ENCODE data around the gene SERF2. TPM values are rescaled to one million over a fixed set of nuclear protein-coding genes. Genes with fewer than 3 reads are reported as not detected.
"Not testable (repeated sequence)": the region's sequence is repeated elsewhere in the genome, so short reads cannot be mapped to it uniquely, and the experiment has no call there.

SERF2 gene
- total RNA-seq, 3 donors from 2014 or later, result 653 to 916 (median 695) TPM

DNA sequence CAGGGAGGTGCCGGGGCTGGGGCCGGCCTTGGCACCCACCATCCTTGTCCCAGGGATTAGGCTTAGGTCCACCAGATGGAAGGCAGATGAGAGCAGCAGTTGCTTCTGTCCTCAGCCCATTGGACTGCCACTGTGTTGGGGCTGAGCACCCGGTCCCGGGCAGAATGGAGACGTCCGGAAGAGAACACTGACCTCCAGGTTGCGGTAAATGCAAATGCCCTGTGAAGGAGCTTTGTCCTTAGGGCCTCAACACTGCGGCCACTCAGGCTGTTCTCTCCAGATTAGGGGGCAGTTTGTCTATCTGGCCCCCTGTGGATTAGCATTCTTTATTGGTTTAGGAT, 7.8 kb downstream of the SERF2 start, which contains the start of gene SERINC4:
TSS of gene SERINC4 (minus strand) at position 276 of the 341 bp plus-strand sequence. CDS start at position 42, 234 bp downstream.
- peak within 1 kb of the TSS; percentile 93 to 96 for H3K27ac ChIP-seq
- H3K4me1 ChIP-seq, result peaks cover 5 to 10% of the 10 kb centered on the region in 2 donors
- H3K27me3 ChIP-seq, result no peaks in the 10 kb centered on the region
- H3K9me3 ChIP-seq, result no peaks in the 10 kb centered on the region
- TF ChIP-seq, protein P1, sequence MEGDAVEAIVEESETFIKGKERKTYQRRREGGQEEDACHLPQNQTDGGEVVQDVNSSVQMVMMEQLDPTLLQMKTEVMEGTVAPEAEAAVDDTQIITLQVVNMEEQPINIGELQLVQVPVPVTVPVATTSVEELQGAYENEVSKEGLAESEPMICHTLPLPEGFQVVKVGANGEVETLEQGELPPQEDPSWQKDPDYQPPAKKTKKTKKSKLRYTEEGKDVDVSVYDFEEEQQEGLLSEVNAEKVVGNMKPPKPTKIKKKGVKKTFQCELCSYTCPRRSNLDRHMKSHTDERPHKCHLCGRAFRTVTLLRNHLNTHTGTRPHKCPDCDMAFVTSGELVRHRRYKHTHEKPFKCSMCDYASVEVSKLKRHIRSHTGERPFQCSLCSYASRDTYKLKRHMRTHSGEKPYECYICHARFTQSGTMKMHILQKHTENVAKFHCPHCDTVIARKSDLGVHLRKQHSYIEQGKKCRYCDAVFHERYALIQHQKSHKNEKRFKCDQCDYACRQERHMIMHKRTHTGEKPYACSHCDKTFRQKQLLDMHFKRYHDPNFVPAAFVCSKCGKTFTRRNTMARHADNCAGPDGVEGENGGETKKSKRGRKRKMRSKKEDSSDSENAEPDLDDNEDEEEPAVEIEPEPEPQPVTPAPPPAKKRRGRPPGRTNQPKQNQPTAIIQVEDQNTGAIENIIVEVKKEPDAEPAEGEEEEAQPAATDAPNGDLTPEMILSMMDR (IDR thresholded peaks at IDR 0.05), result no peak
- TF ChIP-seq POLR2A (IDR thresholded peaks at IDR 0.05) (no peak), POLR2AphosphoS5 (IDR thresholded peaks at IDR 0.05) (no peak)
- DNase-seq (ENCODE audit: low spot score in 2 of 2), result no peak
- peaks cover 3% of the 10 kb centered on the region for H3K36me3 ChIP-seq
- H3K4me3 ChIP-seq, result peak within 1 kb of the TSS; percentile 74 to 95 (median 91)
- intact Hi-C loops (cut with DNase I; ENCODE audit: low total_unique reads), result no loop called here

DNA sequence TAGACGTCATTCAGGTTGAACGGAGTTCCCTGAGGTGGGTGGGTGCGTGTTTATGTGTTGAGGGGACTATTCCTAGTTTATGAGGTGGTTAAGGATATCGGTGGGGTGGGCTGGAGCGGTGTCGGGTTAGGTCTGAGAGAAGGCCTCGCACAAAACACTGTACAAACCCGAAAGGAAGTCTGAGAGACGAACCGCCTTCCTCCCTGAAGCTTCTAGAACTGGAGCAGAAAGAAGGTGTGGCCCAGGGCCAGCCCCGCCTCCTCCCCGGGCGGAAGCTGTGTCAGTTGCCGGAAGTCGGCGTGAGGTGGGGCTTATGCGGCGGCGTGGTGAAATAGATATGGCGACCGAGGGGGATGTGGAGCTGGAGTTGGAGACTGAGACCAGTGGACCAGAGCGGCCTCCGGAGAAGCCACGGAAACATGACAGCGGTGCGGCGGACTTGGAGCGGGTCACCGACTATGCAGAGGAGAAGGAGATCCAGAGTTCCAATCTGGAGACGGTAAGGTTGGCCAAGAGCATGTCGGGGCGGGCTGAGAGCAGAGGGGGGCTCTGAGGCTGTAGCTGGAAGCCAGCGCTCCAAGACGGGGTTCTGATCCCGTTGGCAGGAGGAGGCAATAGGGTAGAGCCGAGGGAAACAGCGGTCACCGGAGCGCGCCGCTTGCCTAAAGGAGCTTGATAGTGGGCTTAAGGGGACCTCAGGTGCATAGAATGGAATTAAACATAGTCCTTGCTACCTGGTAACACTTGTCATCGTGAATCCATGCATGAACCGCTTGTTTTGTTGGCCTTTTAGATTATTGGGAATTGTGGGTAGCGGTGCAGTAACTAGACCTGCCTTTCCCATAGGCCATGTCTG, 8.4 kb downstream of the SERF2 start, which contains the start of gene HYPK:
TSS of gene HYPK (plus strand) at position 314 of the 856 bp plus-strand sequence. CDS start at position 338, 24 bp downstream.
- DNase-seq (ENCODE audit: low spot score in 2 of 2), result peak; percentile 92 to 93
- H3K27me3 ChIP-seq, result no peaks in the 10 kb centered on the region
- H3K9me3 ChIP-seq, result no peaks in the 10 kb centered on the region
- H3K36me3 ChIP-seq, result peaks cover 4% of the 10 kb centered on the region
- intact Hi-C loops (cut with DNase I; ENCODE audit: low total_unique reads), result no loop called here
- H3K4me3 ChIP-seq, result peak within 1 kb of the TSS; percentile 74 to 95 (median 91)
- peak within 1 kb of the TSS; percentile 93 to 96 for H3K27ac ChIP-seq
- TF ChIP-seq POLR2AphosphoS5 (IDR thresholded peaks at IDR 0.05) (peak; percentile 73 to 89 (median 85)), POLR2A (IDR thresholded peaks at IDR 0.05) (peak; percentile 47)
- TF ChIP-seq, protein P1 (IDR thresholded peaks at IDR 0.05), result no peak
- peaks cover 5 to 10% of the 10 kb centered on the region in 2 donors for H3K4me1 ChIP-seq

DNA sequence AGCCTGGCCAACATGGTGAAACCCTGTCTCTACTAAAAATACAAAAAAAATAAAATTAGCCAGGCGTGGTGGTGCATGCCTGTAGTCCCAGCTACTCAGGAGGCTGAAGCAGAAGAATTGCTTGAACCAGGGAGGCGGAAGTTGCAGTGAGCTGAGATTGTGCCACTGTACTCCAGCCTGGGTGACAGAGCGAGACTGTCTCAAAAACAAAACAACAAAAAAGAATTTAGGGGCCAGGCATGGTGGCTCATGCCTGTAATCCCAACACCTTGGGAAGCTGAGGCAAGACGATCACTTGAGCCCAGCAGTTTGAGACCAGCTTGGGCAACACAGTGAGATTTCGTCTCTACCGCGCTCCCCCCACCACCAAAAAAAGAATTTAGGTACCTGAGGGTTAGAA, 10.6 kb downstream of the SERF2 start:
- H3K27me3 ChIP-seq; intact Hi-C loops (cut with DNase I; ENCODE audit: low total_unique reads); H3K4me3 ChIP-seq; H3K9me3 ChIP-seq; H3K36me3 ChIP-seq; DNase-seq (ENCODE audit: low spot score in 2 of 2); H3K27ac ChIP-seq: not testable (repeated sequence)
- peaks cover 5 to 10% of the 10 kb centered on the region in 2 donors for H3K4me1 ChIP-seq

DNA sequence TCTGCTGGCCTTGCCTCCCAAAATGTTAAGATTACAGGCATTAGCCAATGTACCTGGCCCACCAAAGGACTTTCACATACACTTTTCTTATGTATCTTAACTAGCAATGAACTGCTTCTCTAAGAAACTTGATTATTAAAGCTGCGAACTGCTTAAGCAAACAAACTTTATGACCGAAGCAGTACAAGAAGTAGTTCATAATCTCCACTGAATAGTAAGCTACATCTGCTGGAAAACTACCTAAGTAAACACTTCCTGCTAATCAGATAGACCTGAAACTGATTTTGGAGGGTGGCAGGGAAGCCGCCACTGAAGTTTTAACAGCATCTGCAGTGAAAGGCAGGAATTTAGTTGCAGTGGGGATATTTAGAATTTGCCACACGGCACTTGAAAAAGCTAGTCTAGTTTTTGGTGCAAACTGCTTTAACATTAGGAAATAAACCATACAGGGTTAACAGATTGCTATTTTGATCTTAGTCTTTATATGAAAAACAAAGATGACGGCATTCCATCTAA, 16.4 kb downstream of the SERF2 start:
- no peak overlapping the region for H3K27ac ChIP-seq
- no peaks in the 10 kb centered on the region for H3K27me3 ChIP-seq
- H3K4me3 ChIP-seq, result no peak overlapping the region
- H3K36me3 ChIP-seq, result peaks cover 4% of the 10 kb centered on the region
- TF ChIP-seq POLR2A (IDR thresholded peaks at IDR 0.05), result no peak
- TF ChIP-seq POLR2AphosphoS5 (IDR thresholded peaks at IDR 0.05), result no peak
- TF ChIP-seq, protein P1 (IDR thresholded peaks at IDR 0.05), result no peak
- intact Hi-C loops (cut with DNase I; ENCODE audit: low total_unique reads), result no loop called here
- DNase-seq (ENCODE audit: low spot score in 2 of 2), result no peak
- no peaks in the 10 kb centered on the region for H3K4me1 ChIP-seq
- no peaks in the 10 kb centered on the region for H3K9me3 ChIP-seq

DNA sequence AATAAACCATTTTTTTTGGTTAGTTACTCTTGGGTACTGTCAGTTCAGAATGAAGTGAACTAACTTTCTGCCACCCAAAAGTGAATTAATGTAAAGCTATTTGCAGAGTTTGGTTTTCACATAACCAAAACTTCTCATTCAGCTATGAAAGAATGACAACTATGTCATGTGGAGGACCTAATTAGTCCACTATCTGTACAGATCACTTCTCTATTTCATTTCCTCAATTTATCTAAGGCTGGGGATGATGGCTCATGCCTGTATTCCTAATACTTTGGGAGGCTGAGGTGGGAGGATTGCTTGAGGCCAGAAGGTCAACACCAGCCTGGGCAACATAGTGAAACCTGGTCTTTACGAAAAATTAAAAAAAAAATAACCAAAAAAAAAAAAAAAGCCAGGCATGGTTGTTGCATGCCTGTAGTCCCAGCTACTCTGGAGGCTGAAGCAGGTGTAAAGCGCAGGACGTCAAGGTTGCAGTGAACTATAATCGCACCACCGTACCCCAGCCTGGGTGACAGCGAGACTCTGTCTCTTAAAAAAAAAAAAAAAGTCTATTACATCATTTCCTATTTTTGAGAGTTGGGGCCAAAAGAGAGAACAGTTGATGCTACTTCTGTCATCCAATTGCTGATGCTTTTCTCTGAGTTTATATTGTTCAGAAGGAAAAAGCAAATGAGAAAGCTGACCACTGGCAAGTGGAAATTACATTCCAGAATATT, 17.0 kb downstream of the SERF2 start:
- peaks cover 9% of the 10 kb centered on the region for H3K36me3 ChIP-seq
- no peak overlapping the region for H3K27ac ChIP-seq
- H3K4me3 ChIP-seq, result no peak overlapping the region
- intact Hi-C loops (cut with DNase I; ENCODE audit: low total_unique reads), result no loop called here
- TF ChIP-seq POLR2A (IDR thresholded peaks at IDR 0.05), result no peak
- no peak for TF ChIP-seq POLR2AphosphoS5 (IDR thresholded peaks at IDR 0.05)
- TF ChIP-seq, protein P1 (IDR thresholded peaks at IDR 0.05), result no peak
- H3K4me1 ChIP-seq, result no peaks in the 10 kb centered on the region
- no peaks in the 10 kb centered on the region for H3K27me3 ChIP-seq
- H3K9me3 ChIP-seq, result no peaks in the 10 kb centered on the region
- DNase-seq (ENCODE audit: low spot score in 2 of 2), result no peak

DNA sequence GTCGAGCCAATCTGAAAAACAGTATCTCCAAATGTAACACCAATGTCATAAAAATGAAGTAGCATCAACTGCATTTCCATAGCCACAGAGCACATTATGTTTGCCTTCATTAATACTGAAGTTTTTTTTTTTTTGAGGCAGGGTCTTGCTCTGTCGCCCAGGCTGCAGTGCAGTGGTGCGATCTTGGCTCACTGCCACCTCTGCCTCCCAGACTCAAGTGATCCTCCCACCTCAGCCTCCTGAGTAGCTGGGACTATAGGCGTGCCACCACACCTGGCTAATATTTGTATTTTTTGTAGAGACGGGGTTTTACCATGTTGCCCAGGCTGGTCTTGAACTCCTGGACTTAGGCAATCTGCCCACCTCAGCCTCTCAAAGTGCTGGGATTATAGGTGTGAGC, 22.9 kb downstream of the SERF2 start:
- H3K4me1 ChIP-seq; H3K27me3 ChIP-seq; H3K9me3 ChIP-seq; DNase-seq (ENCODE audit: low spot score in 2 of 2); H3K36me3 ChIP-seq; H3K27ac ChIP-seq; intact Hi-C loops (cut with DNase I; ENCODE audit: low total_unique reads); H3K4me3 ChIP-seq: not testable (repeated sequence)

Data from breast epithelium (tissue), 4 donors.